ENCODE data around the gene CAPN5.

GRCh38 chr11:77152846-77153245 lies 86.1 kb downstream of the CAPN5 start:
- TF ChIP-seq ZNF274 (IDR thresholded peaks at IDR 0.05; ENCODE audit: low read depth, low read length), result no peak
- no peak for TF ChIP-seq YY1 (IDR thresholded peaks at IDR 0.05; ENCODE audit: insufficient read depth, insufficient read length)
- TF ChIP-seq SUZ12 (IDR thresholded peaks at IDR 0.05; ENCODE audit: extremely low read depth, insufficient read depth, insufficient read length), result no peak
